GF-D8 (cell line): ENCODE data around the gene PRKCA.
"Not testable (repeated sequence)": the region's sequence is repeated elsewhere in the genome, so short reads cannot be mapped to it uniquely, and the experiment has no call there.

ENCODE experiments used
- DNase-seq: peaks from one replicate; lab custom pipeline; 2025; lab: John Stamatoyannopoulos, UW

Gene PRKCA

DNA sequence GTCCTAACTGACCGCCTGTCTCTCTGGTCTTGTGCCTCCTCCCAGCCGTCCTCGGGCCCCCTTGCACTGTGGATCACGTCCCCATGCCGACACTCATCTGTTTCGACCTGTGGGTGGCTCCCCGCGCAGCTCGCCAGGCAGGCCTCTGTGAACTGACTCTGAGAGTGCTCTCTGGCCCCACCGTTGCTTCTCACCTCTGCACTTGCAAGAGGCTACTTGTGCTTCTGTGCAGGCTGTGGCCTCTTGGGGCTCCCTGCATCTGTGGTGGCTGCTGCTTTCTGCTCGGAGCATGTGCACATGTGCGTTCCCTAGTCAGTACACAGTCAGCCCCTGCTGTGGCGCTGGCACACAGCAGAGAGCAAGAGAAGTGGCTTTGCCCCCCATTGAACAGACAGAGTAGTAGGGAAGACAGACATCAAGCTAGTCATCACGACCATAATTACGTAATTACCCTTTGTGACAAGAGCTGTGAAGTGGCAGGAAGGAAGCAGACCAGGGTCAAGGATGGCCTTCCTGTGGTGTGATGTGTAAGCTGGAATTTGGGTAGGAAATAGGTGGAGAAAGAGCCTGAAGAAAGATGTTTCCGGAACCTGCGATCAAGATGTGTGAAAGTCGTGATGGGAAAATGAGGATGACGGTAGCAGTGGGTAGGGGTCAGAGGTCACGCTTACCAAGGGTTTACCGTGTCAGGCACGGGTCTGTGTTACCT, 276.5 kb downstream of the PRKCA start:
- no peak for DNase-seq

DNA sequence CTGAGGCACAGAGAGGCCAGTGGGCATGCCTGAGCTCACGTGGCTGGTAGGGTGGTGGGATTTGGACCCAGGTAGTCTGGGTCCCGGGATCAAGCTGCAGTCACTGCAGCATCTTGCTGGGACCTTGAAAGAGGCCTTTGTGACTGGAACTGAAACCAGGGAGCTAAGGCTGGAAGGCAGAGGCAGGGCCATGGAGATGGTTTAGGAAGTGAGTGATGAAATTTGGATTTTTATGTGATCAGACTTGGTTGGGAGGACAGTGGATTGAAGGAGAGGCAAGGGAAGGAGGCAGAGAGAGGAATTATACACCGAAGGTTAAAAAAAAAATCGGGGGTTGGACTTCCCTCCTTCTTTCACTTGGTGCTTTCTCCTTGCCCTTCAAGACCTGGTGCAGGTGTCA, 277.1 kb downstream of the PRKCA start:
- DNase-seq = no peak

DNA sequence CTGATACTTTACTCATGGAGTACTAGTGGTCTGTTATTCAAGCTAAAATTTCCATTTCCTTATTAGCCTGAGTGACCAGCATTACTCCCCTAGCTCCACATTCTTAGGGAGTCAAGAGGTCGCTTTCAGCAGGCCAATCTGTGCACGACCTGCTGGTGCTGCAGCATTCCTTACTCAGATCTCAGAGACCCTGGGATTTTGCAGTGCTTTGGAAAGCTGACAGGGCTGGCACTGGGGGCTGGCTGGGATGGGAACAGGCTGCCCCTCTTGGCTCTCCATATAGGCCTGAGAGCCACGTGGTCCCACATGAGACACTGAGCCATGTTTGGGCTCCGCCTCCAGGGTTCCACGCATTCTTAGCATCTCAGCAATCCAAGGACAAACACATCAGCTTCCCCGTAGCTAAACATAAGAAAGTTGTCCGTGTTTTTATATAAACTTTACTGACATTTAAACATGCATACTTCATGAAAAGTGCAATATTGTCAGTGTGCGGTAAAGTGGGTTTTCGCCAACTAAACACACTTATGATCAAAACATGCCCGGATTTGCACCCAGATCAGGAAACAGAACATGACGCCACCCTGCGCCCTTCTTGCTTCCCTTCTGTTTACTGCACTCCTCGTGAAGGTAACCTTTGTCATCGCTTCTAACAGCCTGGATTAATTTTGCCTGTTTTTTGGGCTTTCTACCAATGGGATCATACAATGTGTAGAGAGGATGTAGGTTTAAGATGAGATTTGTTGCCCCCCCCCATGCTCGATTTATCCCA, 278.0 kb downstream of the PRKCA start:
- DNase-seq = no peak

DNA sequence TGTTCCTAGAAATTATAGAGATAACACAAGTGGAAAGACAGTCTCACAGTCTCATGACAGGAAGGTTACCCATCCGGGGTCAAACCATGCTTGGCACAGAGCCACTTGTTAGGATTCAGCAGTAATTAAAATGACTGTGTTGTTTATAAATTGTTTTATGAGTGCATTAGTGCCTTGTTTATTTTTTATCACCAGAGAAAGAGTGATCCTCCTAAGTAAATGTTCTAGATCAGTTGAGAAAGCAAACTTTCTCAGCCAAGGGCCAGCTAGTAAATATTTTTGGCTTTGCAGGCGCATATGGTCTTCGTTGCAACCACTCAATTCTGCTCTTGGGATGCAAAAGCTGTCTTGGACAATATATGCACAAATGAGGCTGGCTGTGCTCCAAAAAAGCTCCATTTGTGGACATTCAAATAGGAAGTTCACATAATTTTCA, 278.6 kb downstream of the PRKCA start:
- no peak for DNase-seq

DNA sequence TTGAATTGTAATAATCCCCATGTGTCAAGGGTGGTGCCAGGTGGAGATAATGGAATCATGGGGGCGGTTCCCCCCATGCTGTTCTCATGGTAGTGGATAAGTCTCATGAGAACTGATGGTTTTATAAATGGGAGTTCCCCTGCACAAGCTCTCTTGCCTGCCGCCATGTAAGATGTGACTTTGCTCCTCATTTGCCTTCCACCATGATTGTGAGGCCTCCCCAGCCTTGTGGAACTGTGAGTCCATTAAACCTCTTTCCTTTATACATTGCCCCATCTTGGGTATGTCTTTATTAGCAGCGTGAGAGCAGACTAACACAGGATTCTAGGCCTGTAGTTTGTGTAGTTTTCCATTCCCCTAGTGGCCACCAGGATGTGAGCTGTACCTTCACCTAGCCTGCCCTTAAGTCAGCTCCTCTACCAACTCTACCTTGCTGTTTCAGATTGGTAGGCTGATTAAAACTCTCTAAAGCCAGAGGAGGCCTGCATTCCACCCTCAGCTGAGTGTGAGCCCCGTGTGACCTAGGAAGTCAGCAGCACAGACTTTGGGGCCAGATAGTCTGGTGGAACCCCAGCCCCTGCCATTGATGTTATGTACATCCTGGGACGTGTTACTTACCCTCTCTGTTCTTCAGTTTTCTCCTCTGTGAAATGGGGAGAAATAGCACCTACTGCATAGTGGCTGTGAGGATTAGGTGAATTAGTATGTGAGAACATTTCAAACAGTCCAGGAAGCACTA, 280.1 kb downstream of the PRKCA start:
- no peak for DNase-seq

DNA sequence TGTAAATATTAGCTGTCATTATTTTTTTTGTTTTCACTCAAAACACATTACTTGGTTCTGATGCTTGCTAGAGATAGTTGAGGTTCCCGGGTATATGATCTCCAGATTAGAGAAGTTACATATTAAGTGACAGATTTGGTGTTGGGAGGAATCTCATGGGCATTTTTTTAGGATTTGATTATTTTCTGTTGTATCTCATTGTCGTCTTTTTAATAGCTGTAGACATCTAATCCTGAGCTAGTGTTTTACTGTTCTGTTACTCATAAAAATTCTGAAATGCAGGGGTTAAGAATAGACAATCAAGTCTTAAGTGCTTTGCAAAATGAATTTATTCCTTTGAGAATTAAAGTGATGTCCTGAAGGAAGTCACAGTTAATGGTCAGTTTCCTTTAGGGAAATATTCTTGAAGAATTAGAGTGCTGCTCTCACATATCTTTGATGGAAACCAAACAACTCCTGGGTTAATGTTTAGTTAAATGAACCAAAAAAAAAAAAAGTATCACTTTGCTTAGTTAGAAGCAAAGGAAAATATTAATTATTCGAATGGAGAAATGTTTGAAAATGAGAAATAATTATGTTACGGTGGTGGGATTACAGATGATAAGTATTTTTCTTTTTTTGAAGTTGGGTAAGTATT, 280.8 kb downstream of the PRKCA start:
- DNase-seq = no peak

DNA sequence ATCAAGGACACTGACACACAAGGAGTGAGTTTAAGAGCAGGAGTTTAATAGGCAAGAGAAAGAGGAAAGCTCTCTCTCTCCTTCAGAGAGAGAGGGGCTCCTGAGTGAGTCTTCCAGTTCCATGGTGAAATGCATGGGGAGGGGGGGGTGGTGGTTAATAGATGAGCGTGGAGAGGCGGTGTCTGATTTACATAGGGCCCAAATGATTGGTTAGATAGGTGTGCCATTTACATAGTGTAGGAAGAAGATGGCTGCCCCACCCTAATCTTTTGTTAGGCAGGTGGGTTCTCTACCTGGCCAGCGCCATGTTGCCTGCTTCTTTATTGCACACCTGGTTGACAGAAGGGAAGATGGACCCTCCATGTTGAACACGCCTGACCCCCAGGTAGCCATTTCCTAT, 282.5 kb downstream of the PRKCA start:
- DNase-seq = no peak

DNA sequence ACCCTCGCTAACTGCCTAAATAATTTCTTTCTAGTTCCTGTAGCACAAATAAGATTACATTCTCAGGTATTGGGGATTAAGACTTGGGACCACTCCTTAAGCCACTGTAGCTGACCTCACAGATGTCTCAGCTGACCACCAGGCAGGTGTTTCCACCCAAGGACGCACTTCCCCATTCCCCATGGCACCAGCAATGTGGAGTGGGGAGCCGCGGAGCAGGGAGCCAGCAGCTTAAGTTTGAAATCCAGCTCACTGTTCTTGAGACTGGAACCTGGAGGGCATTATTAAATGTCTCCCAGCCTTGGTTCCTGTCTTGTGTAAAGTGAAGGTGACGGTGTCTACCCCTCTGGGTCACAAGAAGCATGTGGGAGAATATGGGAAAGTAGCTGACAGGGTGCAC, 283.1 kb downstream of the PRKCA start:
- DNase-seq = no peak

DNA sequence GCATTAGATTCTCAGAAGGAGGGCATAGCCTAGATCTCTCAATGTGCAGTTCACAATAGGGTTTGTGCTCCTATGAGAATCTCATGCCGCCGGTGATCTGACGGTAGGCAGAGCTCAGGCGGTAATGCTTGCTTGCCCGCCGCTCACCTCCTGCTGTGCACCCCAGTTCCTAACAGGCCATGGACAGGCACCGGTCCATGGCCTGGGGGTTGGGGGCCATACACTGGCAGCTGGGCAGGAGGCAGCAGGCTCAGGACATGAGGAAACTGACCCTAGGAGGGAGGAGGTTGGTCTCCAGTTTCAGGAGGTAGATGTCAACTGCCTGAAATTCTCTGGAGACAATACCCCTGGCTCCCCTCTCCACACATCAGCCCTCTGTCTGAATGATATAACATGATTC, 287.5 kb downstream of the PRKCA start:
- DNase-seq = no peak

DNA sequence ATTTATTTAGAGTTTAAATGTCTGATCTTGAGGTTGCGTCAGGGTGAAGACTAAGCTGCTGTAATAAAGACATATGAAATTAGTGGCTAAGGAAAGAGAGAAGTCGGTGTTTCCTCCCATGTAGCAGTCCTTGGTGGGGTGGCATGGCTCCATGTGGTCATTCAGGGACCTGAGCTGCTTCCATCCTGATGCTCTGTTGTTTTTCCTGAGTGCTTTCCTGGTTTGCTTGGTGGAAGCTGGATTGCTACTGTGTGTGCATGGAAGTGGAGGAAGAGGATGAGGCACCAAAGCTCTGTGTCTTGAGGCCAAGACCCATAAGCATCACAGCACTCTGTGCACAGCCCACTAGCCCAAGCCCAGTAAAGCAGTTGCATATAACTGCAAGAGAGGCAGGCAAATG, 290.7 kb downstream of the PRKCA start:
- no peak for DNase-seq

DNA sequence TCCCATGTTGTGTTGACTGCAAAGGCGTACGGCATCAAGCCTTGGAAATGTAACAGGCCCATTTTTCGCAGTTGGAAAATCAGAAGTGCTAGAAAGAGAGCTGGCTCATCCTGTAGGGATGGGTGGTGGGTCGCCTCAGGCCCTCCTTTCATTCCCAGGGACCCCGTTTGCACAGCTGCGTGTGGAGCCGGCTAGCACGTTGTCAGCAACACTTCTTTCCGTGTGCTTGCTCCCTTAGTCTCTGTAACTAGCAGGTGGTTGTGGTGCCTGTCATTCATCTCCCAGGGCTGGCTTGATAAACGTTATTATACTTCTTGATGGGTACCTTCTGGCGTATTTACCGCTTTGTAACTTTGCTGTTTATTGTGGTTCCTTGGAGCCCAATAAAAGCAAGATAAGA, 293.5 kb downstream of the PRKCA start:
- DNase-seq = no peak

DNA sequence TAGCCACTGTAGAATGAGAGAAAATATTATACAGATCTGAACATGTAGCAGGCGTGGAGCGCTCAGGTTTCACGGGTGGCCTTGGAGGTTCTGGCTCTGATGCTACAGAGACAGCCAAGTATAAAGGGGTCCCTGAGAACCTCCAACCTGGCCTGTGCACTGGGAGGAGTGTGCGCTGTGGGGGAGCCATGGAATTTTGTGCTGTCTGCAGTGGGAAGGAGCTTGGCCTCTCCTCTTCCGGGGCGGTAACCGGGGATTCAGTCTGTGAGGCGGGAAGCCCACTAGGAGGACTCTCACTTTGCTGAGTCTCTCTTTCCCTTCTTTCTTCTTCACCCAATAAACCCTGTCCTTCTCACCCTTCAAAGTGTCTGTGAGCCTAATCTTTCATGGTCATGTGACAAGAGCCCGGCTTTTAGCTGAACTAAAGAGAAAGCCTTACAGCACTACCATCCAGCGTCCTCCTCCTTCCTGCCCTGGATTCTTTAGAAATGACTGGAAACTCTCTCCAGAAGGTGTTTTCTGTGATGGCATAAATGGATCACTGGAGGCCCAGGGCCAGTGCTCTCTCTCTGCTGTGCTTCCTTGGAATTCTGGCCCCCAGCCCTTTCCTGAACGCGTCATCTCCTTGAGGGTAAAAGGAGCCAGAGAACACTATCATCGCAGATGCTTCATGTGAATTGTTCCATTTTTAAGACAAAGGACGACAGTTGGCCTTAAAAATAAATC, 300.4 kb downstream of the PRKCA start:
- no peak for DNase-seq

DNA sequence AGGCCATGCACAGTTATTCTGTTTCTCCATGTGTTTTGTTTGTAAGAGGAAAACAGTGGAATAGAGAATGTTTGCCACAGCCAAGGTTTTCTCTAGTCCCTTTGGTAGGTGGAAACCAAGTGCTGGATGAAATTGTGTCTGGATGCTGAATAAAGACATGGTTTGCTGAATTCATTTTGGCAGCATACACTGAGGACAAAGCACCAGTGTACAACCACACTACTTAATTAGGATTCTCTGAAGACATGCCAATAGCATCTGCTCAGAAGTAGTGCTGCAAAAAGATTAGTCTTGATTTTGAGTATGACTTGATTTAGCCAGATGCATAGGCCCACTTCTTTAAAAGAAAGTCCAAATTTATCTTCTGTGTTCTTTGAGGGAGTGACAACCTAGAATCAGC, 302.0 kb downstream of the PRKCA start:
- DNase-seq = no peak

DNA sequence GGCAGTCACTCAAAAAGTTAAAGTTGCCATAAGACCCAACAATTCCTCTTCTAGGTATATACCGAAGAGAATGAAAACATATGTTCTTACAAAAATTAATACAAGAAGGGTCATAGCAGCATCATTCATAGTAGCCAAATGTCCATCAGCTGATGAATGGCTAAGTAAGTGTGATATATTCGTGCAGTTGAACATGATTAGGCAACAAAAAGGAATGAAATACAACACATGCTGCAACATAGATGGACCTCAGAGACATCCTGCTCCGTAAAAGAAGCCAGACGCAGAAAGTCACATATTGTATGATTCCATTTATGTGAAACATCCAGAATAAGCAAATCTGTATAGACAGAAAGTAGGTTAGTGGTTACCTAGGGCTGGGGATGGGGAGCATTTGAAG, 303.1 kb downstream of the PRKCA start:
- no peak for DNase-seq

DNA sequence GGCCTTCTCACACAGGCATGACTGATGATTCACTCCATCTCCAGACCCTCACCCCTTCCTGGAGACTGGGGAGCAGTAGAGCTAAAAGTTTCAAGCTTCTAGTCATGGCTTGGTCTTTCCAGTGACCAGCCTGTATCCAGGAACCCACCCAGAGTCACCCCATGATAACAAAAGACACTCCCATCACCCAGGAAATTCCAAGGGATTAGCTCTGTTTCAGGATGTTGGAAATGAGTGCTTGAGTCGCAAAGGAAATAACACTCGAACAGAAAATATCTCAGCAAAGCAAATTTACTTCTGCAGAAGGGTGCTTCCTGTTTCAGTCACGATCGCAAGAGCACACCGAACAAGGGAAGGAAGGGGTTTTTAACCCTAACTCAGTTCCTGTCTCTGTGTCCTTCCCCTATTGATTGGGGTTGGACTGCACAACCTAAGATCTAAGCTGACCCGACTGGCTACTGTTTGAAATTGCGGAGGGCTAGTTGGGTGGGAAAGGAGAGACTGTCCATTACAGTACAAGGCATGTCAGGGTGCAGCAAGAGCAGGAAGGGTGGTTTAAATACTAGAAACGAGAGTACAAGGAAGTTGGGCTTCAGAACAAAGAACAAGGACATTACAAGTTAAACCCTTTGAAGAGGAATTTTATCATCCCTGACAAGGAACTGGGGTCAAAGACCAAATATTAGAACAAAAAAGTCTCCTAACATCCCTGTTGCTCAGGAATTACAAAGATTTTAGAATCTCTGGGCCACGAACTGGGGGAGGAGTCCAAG, 308.1 kb downstream of the PRKCA start:
- no peak for DNase-seq

DNA sequence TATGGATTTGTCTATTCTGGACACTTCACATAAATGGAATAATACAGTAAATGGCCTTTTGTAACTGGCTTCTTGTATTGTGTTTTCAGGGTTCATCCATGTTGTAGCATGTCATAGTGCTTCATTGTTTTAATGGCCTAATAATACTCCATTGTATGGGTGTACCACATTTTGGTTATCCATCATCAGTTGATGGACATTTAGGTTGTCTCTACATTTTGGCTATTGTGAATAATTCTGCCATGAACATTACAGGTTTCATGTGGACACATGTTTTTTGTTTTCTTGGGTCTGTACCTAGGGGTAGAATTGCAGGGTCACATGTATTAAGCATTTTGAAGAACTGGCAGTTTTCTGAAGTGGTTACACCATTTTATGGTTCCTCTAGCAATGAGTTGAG, 309.0 kb downstream of the PRKCA start:
- no peak for DNase-seq

DNA sequence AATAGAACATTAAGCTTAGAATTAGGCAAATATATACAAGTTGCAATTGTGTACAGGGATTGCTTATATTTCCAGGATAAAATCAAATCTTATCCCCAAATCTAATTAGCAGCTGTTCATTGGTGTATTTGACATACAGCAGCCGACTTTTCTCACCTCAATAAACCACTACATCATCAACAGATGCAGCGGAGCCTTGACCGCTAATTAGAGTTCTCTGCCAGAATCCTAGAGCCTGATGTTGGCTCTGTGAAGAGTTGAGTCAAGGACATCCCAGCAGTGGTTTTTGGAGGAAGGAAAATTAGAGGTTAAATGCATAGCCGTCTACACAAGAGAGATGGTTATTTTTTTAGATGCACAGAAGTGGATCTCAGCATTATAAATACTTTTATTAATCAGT, 310.6 kb downstream of the PRKCA start:
- no peak for DNase-seq

DNA sequence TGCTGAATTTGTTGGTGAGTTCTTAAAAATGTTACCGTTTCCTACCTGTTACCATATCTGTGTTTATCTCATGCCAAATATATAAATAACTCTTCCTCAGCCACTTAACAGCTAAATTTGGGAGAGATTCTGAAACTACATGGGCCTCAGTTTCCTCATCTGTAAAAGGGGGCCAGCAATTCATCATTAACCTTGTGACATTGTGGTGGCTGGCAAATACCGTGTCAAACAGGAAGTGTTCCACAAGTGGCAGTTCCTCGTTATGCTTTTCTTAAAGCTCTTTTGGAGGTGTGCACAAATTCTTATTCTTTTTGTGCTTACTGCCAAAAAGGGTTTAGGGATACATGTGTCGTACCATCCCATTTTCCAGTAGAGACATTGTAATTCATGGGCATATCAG, 312.1 kb downstream of the PRKCA start:
- no peak for DNase-seq

DNA sequence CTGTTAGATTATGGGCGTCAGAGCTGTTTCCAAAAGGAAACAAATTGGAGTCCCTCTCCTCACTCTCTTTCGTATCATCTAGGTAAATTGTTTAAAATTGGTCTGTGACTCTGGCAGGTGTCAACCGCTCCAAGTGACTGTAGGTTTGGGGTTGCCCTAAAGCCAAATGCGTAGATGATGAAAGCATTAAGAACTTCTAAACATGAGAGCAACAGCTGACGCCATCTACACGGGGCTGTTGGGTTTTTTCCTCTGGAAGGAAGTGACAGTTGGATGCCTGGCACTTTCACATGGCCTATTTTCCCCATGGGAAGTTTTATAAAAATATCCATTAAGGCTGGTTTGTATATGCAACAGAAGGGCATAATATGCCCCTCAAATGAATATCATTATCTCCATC, 316.8 kb downstream of the PRKCA start:
- no peak for DNase-seq

DNA sequence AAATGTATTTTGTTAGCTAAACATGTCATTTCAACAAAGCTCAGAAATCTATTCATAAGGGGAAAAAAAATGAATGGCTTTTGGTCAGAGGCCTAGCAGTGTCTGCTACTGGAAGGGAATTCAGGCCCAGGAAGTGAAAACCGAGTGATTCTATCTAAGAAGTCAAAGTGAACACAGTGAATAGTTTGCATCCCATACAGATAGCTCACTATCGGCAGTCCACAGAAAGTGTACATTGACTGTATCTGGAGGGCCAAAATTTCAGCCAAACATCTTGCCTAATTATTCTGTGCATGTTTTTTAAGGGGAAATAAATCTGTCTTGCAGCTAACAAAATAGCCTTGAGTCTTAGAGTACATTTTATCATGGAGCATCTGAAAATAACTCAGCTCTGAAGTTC, 318.1 kb downstream of the PRKCA start:
- no peak for DNase-seq

DNA sequence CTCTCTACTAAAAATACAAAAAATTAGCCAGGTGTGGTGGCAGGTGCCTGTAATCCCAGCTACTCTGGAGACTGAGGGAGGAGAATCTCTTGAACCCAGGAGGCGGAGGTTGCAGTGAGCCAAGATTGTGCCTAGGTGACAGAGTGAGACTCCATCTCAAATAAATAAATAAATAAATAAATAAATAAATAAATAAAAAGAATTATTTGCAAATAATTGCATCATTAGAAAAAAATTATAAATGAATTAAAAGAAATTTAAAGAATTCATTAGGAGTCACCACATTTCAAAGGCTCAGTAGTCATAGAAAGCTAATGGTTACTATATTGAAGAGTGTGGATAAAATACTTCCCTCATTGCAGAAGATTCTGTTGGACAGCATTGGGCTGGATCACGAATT, 322.2 kb downstream of the PRKCA start:
- not testable (repeated sequence) for DNase-seq
